NT2/D1 (cell line): ENCODE data around the gene EML1.

Experiments used
- SUZ12 ChIP-seq: IDR thresholded peaks from 2 replicates; pipeline ENCODE4 v1.6.1; 2011; ENCODE audit not compliant: insufficient read length, insufficient read depth; ENCODE audit errors: extremely low read depth
- ZNF274 ChIP-seq: IDR thresholded peaks from 2 replicates; pipeline ENCODE4 v1.6.1; 2011; ENCODE audit warnings: mild to moderate bottlenecking, low read depth, low read length

- TF ChIP-seq SUZ12 (no peak), ZNF274 (no peak)
These were observed 175.7 kb downstream of the EML1 start for GRCh38 chr14:99968941-99969340.
